GM21526 (cell line): Measurements from ENCODE around the gene GHITM.
A peak's percentile ranks its signal among the peaks of the same experiment; 100 is the strongest.
"Not testable (repeated sequence)": the region's sequence is repeated elsewhere in the genome, so short reads cannot be mapped to it uniquely, and the experiment has no call there.

ENCODE experiments used
- ATAC-seq: cut with Tn5 transposase; IDR thresholded peaks from one replicate; pipeline ENCODE4 v1.9.1; 2021; ENCODE audit warnings: moderate library complexity; ENCODE audit not compliant: unreplicated experiment, low FRiP score

The GHITM gene

GRCh38 chr10:84140036-84140379 is 699 bp downstream of the GHITM start:
- peak; percentile 1 for ATAC-seq

GRCh38 chr10:84147347-84147746 is 8.0 kb downstream of the GHITM start:
- ATAC-seq = no peak

GRCh38 chr10:84148006-84148597 is 8.8 kb downstream of the GHITM start:
- ATAC-seq = peak; percentile 45

GRCh38 chr10:84149854-84150253 is 10.5 kb downstream of the GHITM start:
- ATAC-seq = no peak

GRCh38 chr10:84152769-84153168 is 13.5 kb downstream of the GHITM start:
- no peak for ATAC-seq

- no peak for ATAC-seq
These were observed 16.2 kb downstream of the GHITM start for GRCh38 chr10:84155521-84155920.

GRCh38 chr10:84156009-84156408 is 16.7 kb downstream of the GHITM start:
- no peak for ATAC-seq

- ATAC-seq = no peak
These were observed 17.5 kb downstream of the GHITM start for GRCh38 chr10:84156768-84157167.

GRCh38 chr10:84158061-84158460 is 18.8 kb downstream of the GHITM start:
- ATAC-seq = no peak

- ATAC-seq = no peak
These were observed 19.2 kb downstream of the GHITM start for GRCh38 chr10:84158550-84158949.

- no peak for ATAC-seq
These were observed 19.9 kb downstream of the GHITM start for GRCh38 chr10:84159076-84159685.

- no peak for ATAC-seq
These were observed 21.5 kb downstream of the GHITM start for GRCh38 chr10:84160663-84161362.

- ATAC-seq = no peak
These were observed 24.7 kb downstream of the GHITM start for GRCh38 chr10:84163996-84164395.

GRCh38 chr10:84164442-84164841 is 25.1 kb downstream of the GHITM start:
- no peak for ATAC-seq

GRCh38 chr10:84166620-84167288 is 27.4 kb downstream of the GHITM start:
- no peak for ATAC-seq

- not testable (repeated sequence) for ATAC-seq
These were observed 28.0 kb downstream of the GHITM start for GRCh38 chr10:84167289-84167653.

GRCh38 chr10:84168382-84168781 is 29.1 kb downstream of the GHITM start:
- ATAC-seq = not testable (repeated sequence)

GRCh38 chr10:84171237-84171636 is 31.9 kb downstream of the GHITM start:
- not testable (repeated sequence) for ATAC-seq

- peak; percentile 26 for ATAC-seq
These were observed 32.6 kb downstream of the GHITM start for GRCh38 chr10:84171700-84172466.

- ATAC-seq = peak; percentile 54
These were observed 33.4 kb downstream of the GHITM start for GRCh38 chr10:84172467-84173356.
